Epithelial cell of esophagus (primary cell): ENCODE data around the gene RPL27.

Source experiments
- DNase-seq: peaks from one replicate; pipeline ENCODE4 v3.0.0; 2010; ENCODE audit warnings: low read depth
- H3K4me3 ChIP-seq: 2 replicates; pipeline ENCODE4 v1.5.1; 2011; ENCODE audit warnings: mild to moderate bottlenecking, low read length, control low read depth
- TF ChIP-seq, protein P1 (sequence below): IDR thresholded peaks from 2 replicates; pipeline ENCODE4 v1.5.1; 2011; ENCODE audit warnings: low read depth, mild to moderate bottlenecking, low read length, control low read depth, inconsistent platforms; ENCODE audit not compliant: insufficient read depth; ENCODE audit errors: missing control alignments

Gene RPL27

DNA sequence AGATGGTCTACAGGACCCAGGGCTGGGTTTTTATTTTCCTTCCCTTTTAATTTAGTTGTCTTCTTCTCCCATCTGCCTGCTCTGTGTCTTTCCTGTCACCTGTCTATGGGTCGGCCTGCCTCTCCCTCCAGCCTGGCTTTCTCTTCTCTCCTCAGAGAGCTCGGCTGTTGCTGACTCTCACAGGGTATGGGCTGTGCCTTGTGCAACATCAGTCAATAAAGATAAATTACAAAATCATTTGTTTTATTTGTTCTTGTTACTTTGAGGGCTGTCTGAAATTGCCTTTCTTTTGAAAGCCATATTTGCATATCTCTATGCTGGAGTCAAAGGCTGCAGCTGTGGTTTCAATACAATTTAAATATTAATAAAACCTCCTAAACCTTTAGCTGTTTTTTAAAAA lies 42.4 kb downstream of the RPL27 start:
- TF ChIP-seq, protein P1, sequence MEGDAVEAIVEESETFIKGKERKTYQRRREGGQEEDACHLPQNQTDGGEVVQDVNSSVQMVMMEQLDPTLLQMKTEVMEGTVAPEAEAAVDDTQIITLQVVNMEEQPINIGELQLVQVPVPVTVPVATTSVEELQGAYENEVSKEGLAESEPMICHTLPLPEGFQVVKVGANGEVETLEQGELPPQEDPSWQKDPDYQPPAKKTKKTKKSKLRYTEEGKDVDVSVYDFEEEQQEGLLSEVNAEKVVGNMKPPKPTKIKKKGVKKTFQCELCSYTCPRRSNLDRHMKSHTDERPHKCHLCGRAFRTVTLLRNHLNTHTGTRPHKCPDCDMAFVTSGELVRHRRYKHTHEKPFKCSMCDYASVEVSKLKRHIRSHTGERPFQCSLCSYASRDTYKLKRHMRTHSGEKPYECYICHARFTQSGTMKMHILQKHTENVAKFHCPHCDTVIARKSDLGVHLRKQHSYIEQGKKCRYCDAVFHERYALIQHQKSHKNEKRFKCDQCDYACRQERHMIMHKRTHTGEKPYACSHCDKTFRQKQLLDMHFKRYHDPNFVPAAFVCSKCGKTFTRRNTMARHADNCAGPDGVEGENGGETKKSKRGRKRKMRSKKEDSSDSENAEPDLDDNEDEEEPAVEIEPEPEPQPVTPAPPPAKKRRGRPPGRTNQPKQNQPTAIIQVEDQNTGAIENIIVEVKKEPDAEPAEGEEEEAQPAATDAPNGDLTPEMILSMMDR = no peak
- DNase-seq = no peak
- no peak overlapping the region for H3K4me3 ChIP-seq

DNA sequence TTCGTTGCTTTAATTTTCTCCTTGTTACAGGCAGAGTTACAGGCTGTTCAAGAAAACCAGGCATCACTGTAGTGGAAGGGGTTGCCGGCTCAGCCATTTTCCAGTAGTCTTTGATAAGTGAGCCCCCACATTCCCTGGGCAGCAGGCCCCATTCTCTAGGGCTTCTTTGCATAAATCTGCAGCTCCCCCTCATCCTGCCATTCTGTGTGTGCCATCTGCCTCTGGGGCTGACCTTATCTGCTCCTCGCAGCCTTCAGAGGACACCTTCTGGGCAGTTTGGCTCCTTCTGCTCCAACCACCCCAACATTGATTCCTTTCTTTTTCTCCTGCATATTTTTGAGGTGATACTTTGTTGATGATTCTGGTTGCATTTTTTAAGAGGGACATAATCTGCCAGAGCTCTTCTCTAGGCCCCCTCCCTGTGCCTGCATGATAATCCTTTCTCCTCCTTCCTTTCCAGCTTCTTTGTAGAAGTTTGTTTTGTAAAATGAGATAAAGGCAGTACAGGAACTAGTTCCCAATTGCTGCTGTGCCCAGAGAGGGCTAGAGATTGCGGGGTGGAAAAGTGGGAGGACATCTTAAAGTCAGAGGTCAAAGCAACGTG lies 43.9 kb downstream of the RPL27 start:
- TF ChIP-seq, protein P1 = no peak
- DNase-seq = no peak
- no peak overlapping the region for H3K4me3 ChIP-seq

GRCh38 chr17:43043307-43043706 lies 45.1 kb downstream of the RPL27 start:
- no peak for DNase-seq
- no peak overlapping the region for H3K4me3 ChIP-seq
- TF ChIP-seq, protein P1 = no peak

DNA sequence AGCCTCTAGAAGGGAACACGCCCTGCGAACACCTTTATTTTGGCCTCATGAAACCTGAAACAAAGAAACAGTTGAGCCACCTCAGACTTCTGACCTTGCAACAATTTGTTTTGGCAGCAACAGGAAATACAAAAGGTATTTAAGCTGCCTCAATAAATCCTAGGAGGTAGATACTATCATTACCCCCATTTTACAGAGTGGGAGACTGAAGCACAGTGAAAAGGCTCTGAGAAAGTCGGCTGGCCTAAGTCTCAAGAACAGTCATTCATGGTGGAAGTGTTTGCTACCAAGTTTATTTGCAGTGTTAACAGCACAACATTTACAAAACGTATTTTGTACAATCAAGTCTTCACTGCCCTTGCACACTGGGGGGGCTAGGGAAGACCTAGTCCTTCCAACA lies 45.8 kb downstream of the RPL27 start:
- no peak for DNase-seq
- H3K4me3 ChIP-seq = no peak overlapping the region
- TF ChIP-seq, protein P1 = no peak

GRCh38 chr17:43051969-43052368 lies 53.8 kb downstream of the RPL27 start:
- TF ChIP-seq, protein P1 = no peak
- no peak overlapping the region for H3K4me3 ChIP-seq
- no peak for DNase-seq
